ENCODE measurements around the gene ERLIN1.

- TF ChIP-seq CTCF (IDR thresholded peaks at IDR 0.05), result no peak
- no peak for TF ChIP-seq POLR2AphosphoS5 (IDR thresholded peaks at IDR 0.05; ENCODE audit: low read depth, low read length)
- TF ChIP-seq, protein P1, sequence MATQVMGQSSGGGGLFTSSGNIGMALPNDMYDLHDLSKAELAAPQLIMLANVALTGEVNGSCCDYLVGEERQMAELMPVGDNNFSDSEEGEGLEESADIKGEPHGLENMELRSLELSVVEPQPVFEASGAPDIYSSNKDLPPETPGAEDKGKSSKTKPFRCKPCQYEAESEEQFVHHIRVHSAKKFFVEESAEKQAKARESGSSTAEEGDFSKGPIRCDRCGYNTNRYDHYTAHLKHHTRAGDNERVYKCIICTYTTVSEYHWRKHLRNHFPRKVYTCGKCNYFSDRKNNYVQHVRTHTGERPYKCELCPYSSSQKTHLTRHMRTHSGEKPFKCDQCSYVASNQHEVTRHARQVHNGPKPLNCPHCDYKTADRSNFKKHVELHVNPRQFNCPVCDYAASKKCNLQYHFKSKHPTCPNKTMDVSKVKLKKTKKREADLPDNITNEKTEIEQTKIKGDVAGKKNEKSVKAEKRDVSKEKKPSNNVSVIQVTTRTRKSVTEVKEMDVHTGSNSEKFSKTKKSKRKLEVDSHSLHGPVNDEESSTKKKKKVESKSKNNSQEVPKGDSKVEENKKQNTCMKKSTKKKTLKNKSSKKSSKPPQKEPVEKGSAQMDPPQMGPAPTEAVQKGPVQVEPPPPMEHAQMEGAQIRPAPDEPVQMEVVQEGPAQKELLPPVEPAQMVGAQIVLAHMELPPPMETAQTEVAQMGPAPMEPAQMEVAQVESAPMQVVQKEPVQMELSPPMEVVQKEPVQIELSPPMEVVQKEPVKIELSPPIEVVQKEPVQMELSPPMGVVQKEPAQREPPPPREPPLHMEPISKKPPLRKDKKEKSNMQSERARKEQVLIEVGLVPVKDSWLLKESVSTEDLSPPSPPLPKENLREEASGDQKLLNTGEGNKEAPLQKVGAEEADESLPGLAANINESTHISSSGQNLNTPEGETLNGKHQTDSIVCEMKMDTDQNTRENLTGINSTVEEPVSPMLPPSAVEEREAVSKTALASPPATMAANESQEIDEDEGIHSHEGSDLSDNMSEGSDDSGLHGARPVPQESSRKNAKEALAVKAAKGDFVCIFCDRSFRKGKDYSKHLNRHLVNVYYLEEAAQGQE (IDR thresholded peaks at IDR 0.05; ENCODE audit: insufficient read depth in 1 of 2, low read depth in 2 of 2, low read length in 1 of 2), result no peak
Observed at GRCh38 chr10:100194711-100195110, 8.9 kb upstream of the ERLIN1 start.
